ENCODE data around the gene GPRC5C.
A peak's percentile ranks its signal among the peaks of the same experiment; 100 is the strongest.

GPRC5C gene

GRCh38 chr17:74435775-74436359, 4.0 kb downstream of the GPRC5C start:
- DNase-seq = no peak

DNA sequence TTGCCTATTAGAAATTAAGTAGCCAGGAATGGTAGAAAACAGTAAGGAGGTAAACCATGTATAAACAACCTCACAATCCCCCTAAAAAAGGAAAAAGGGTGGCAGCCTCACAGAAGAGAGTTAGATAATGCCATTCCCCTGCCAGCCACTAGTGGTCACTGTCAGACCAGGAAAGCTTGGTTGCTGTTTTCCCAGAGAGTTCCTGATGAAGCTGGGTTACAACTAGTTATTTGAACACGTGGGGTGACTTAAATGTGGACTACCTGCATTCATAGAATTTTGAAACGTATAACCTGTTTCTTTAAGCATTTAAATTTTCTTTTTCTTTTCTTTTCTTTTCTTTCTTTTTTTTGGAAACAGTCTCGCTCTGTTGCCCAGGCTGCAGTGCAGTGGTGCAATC, 5.8 kb downstream of the GPRC5C start:
- DNase-seq = no peak

DNA sequence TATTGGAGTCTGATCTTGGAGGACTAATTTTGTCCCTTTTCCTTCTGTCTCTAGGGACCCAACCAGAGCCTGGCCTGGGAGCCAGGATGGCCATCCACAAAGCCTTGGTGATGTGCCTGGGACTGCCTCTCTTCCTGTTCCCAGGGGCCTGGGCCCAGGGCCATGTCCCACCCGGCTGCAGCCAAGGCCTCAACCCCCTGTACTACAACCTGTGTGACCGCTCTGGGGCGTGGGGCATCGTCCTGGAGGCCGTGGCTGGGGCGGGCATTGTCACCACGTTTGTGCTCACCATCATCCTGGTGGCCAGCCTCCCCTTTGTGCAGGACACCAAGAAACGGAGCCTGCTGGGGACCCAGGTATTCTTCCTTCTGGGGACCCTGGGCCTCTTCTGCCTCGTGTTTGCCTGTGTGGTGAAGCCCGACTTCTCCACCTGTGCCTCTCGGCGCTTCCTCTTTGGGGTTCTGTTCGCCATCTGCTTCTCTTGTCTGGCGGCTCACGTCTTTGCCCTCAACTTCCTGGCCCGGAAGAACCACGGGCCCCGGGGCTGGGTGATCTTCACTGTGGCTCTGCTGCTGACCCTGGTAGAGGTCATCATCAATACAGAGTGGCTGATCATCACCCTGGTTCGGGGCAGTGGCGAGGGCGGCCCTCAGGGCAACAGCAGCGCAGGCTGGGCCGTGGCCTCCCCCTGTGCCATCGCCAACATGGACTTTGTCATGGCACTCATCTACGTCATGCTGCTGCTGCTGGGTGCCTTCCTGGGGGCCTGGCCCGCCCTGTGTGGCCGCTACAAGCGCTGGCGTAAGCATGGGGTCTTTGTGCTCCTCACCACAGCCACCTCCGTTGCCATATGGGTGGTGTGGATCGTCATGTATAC, 8.0 kb downstream of the GPRC5C start:
- no peak for DNase-seq

DNA sequence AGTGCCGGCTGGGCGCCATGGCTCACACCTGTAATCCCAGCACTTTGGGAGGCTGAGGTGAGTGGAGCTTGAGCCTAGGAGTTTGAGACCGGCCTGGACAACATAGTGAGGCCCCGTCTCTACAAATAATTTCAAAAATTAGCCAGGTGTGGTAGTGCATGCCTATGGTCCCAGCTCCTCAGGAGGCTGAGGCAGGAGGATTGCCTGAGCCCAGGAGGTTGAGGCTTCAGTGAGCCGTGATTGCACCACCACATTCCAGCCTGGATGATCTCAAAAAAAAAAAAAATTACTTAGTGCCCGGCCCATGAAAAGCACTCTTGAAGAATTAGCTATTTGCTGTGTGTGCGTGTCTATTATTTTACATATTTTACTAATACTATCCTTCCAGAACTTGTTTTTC, 9.6 kb downstream of the GPRC5C start:
- no peak for DNase-seq

GRCh38 chr17:74442291-74442669, 10.4 kb downstream of the GPRC5C start:
- DNase-seq = no peak

DNA sequence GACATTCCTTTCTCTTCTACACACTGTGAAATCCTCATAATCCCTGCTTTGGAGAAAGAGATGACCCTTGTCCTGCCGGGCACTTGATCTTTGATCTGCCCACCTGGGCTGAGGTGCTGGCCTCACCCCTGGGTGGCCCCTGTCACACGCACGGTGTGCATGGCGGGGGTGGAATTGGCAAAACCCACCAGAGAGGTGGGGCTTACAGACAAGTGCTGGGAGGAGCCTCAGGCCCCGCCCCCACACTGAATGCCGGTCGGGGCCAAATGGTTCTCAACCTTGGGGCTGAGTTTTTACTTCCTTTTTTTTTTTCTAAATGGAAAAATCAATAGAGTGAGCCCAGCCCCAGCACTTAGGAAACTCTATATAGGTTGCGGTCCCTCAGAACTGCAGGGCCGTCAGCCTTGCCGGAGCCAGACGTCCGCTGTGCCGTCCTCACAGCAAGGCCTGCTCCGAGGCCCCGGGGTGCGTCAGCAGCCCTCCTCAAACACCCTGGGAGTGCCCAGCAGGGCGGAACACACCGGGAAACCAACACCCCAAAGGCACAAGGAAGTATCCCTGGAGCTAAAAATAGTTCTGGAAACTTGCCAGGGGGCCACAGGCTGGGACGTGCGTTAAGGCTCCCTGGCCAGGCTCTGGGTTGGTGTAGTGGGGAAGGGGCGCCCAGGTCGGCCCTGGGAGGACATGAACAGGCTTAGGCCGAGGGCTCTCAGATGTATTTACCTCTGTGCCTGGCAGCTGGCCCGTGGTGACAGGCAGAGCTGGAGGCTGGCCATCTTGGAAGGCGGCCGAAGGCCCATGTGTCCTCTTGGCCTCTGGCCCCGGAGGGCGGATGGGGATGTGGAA, 11.0 kb downstream of the GPRC5C start:
- peak; percentile 64 for DNase-seq

DNA sequence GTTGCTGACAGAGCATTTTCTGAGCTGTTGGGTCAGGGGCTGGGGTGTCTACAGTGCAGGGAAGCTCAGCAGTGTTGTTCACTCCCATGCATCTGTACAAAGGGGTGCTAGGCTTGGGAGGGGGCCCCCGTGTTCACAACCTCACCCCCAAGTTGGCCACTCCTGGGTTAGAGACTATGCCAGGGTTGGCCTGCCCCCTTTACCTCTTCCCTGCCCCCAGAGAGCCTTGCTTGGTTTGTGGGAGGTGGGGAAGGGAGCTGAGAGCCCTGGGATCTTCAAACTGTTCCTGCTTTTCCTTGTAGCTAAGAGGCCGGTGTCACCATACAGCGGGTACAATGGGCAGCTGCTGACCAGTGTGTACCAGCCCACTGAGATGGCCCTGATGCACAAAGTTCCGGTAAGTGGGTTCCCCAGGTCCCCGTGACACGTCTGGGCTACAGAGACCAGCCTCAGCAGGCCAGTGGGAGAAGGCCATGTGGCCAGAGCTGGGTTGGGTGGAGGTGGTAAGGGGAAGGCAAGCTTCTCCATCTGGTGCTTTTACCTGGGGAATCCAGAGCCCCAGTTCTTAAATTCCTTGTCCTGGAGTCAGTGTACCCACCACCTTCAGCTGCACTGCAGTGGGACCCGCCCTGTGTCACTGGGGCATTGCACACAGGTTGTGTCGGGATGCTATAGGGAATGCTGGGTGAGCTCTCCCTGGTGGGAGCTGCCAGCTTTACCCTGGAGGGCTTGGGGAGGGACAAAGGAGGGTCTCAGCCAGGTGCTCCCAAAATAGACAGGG, 11.8 kb downstream of the GPRC5C start:
- DNase-seq = no peak

DNA sequence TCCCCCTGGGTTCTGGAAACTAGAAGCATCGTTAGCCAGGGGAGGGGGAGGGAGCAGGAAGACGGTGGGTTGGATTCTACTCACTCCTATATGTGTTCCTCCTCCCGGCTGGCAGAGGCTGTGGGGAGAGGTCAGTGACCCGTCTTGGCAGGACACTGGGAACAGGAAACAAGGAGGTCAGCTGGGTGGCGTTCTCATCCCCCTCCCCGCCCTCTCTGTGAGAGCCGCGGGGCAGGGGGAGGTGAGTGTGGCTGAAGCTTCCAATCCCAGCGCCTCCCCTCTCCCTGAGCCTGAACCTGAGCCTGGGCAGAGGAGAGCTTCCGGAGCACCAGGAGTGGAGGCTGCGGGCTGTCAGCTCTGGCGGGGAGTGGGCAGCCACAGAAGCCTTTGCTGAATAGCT, 12.5 kb downstream of the GPRC5C start:
- no peak for DNase-seq

DNA sequence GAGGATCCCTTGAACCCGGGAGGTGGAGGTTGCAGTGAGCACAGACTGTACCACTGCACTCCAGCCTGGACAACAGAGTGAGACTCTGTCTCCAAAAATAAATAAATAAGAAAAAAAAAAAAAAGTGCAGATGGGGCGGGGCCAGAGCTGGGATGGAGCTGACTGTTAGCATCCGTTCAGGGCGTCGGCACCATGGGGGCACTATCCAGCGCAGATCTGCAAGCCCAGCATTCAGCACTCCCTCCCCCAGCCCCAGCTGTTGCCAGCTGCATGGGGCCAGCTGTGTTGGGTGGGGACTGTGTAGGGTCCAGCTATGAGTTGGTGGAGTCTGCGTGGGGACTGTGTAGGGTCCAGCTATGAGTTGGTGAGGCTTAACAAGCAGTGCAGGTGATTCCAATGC, 13.3 kb downstream of the GPRC5C start:
- DNase-seq = no peak

GRCh38 chr17:74446551-74447500, 14.9 kb downstream of the GPRC5C start:
- DNase-seq = no peak

- DNase-seq = no peak
Measured at GRCh38 chr17:74447628-74448159, 15.8 kb downstream of the GPRC5C start.

GRCh38 chr17:74448756-74449155, 16.9 kb downstream of the GPRC5C start:
- no peak for DNase-seq

GRCh38 chr17:74449306-74449705, 17.4 kb downstream of the GPRC5C start:
- no peak for DNase-seq

- DNase-seq = no peak
Measured at GRCh38 chr17:74449773-74450172, 17.9 kb downstream of the GPRC5C start.

GRCh38 chr17:74450231-74450630, 18.3 kb downstream of the GPRC5C start:
- no peak for DNase-seq

- no peak for DNase-seq
Measured at GRCh38 chr17:74450925-74451403, 19.1 kb downstream of the GPRC5C start.

GRCh38 chr17:74451557-74451956, 19.7 kb downstream of the GPRC5C start:
- DNase-seq = no peak

- DNase-seq = peak; percentile 53
Measured at GRCh38 chr17:74452033-74452840, 20.3 kb downstream of the GPRC5C start.

DNA sequence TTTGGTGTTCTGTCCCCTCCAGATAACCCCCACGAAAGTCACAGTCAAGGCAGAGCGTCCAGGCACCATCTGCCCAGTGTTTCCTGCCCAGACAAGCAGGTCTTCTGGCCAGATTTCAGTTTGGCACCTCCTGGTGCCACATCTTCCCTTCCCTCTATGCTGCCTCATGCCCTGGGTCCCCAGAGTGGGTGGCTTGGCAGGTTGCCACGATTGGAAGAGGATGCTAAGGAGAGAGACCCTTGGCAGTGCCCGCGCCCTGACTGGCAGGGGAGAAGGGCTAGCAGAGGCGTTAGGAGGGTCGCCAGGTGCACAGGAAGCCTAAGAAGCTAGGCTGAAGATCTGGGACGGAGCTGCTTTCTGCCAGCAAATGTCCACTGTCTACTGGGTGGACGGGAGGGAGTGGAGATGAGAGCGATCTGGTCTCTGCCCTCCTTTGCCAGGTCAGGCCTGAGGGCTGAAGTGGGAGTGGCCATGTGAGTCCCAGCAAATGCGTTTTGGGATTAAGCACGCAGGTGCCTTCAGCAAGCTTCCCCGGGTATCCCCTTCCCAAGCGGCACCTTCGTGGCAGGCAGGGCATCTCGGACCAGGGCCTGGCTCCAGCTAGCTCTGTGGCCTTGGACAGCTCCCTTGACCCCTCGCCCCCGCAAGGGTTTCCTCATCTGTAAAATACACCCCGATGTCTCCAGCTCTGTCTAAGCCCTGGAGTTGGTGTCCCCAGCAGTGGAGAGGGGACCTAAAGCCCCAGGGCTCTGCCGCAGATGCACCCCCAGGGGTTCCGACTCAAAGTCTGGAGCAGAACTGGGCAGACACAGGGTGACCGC, 21.2 kb downstream of the GPRC5C start:
- DNase-seq = peak; percentile 50
